Left lung (tissue), 10 donors: ENCODE results near the gene NDUFS1. TPM values are rescaled to one million over a fixed set of nuclear protein-coding genes. Genes with fewer than 3 reads are reported as not detected.

Source experiments
- ATAC-seq: fragments of 200-7000 bp; cut with Tn5 transposase; one replicate; pipeline ENCODE4 v1.9.1; 2020; ENCODE audit warnings: moderate library complexity
- DNase-seq, 4 donors: peaks; one replicate each; pipeline ENCODE4 v3.0.0-alpha.2; 2013 to 2020
- H3K27ac ChIP-seq, 2 donors: fragments of 200-600 bp; sonication (generic) in 1 of 2; one replicate each; pipeline versions ENCODE4 v1.5.0 to v1.8.0; 2020 to 2021
- H3K27me3 ChIP-seq, 2 donors: fragments of 200-600 bp; sonication (generic) in 1 of 2; one replicate each; pipeline versions ENCODE4 v1.5.0 to v1.8.0; 2020 to 2021
- H3K36me3 ChIP-seq, 2 donors: fragments of 200-600 bp; sonication (generic) in 1 of 2; one replicate each; pipeline versions ENCODE4 v1.5.0 to v1.8.0; 2020 to 2021
- H3K4me1 ChIP-seq, 2 donors: fragments of 200-600 bp; one replicate each; pipeline ENCODE4 v1.8.0; 2021
- H3K4me3 ChIP-seq, 2 donors: fragments of 200-600 bp; sonication (generic) in 1 of 2; one replicate each; pipeline versions ENCODE4 v1.5.0 to v1.8.0; 2020 to 2021; ENCODE audit warnings: mild to moderate bottlenecking in 1 of 2
- H3K9me3 ChIP-seq, 2 donors: fragments of 200-600 bp; sonication (generic) in 1 of 2; one replicate each; pipeline versions ENCODE4 v1.5.0 to v1.8.0; 2020 to 2021
- intact Hi-C, 2 donors: fragments of 100-400 bp; cut with DNase I; formaldehyde crosslinking; loops; one replicate each; pipeline versions ENCODE4 v1.11.2 to v1.14.2; 2022
- polyA plus RNA-seq, 6 donors: library from polyadenylated mRNA; unstranded; fragments of 120-200 nt; gene quantifications; one replicate each; pipeline ENCODE4 v1.2.1, GENCODE V29; 2013; ENCODE audit not compliant: insufficient read length in 6 of 6
- total RNA-seq, 2 donors: library from RNA; stranded (reverse); fragmentation: NEBNext Ultra II Directional; extraction: Animal tissue kit (Norgen Biotek cat#: 25700); gene quantifications; one replicate each; pipeline ENCODE4 v1.2.1, GENCODE V29; 2021
- TF ChIP-seq, protein P1 (sequence below), 2 donors: fragments of 200-600 bp; sonication (generic) in 1 of 2; IDR thresholded peaks; one replicate each; pipeline versions ENCODE4 v1.5.0 to v1.8.0; 2021; ENCODE audit warnings: antibody characterized with exemption in 2 of 2
- donor health status: DM: no; HTN: yes; CAD: no.
- donor health status: DM: no; HTN: no; CAD: no.

NDUFS1 gene
- total and polyA plus RNA-seq, 8 donors = 48.5 to 79.8 (median 57.9) TPM

DNA sequence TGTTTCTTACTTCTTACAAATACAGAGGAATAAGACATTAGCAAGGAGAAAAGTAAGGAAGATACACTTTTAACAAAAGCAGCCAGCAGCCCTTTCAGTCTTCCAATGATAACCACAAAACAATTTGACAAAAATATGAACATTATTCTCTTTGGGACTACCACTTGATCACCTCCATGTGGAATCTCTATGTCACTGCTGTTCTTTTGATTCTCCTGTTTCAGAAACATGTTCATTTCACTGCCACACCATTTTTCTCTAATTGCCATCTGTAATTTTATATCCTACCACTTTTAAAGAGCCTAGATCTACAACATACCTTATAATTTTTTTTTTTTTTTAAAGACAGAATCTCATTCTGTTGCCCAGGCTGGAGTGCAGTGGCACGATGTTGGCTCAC is 84.1 kb downstream of the NDUFS1 start:
- no peak overlapping the region for H3K27ac ChIP-seq
- TF ChIP-seq, protein P1, sequence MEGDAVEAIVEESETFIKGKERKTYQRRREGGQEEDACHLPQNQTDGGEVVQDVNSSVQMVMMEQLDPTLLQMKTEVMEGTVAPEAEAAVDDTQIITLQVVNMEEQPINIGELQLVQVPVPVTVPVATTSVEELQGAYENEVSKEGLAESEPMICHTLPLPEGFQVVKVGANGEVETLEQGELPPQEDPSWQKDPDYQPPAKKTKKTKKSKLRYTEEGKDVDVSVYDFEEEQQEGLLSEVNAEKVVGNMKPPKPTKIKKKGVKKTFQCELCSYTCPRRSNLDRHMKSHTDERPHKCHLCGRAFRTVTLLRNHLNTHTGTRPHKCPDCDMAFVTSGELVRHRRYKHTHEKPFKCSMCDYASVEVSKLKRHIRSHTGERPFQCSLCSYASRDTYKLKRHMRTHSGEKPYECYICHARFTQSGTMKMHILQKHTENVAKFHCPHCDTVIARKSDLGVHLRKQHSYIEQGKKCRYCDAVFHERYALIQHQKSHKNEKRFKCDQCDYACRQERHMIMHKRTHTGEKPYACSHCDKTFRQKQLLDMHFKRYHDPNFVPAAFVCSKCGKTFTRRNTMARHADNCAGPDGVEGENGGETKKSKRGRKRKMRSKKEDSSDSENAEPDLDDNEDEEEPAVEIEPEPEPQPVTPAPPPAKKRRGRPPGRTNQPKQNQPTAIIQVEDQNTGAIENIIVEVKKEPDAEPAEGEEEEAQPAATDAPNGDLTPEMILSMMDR (IDR thresholded peaks at IDR 0.05) = no peak
- H3K27me3 ChIP-seq = no peaks in the 10 kb centered on the region
- ATAC-seq = no peak
- H3K4me3 ChIP-seq = no peak overlapping the region
- H3K9me3 ChIP-seq = no peaks in the 10 kb centered on the region
- intact Hi-C loops = no loop called here
- no peaks in the 10 kb centered on the region for H3K36me3 ChIP-seq
- peaks cover 0 to 20% of the 10 kb centered on the region in 2 donors for H3K4me1 ChIP-seq
- DNase-seq = no peak

DNA sequence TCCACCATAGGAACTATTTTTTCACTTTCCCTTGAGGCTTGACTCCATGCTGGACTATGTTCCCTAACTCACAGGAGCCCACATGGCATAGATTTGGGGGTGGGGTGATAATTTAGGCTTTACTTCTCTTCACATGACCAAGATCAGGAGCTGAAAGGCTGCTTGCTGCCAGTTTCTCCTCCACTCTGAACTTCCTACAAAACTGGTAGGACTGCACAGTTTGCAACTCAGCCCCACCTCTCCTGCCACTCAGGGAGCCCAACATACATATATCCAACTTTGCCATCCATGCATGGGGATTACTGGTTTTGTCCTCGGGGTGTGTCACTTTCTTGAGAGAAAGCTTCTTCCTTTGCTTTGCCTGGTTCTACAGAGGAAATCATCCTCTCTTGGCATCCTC is 87.4 kb downstream of the NDUFS1 start:
- no peak for ATAC-seq
- H3K27me3 ChIP-seq = no peaks in the 10 kb centered on the region

DNA sequence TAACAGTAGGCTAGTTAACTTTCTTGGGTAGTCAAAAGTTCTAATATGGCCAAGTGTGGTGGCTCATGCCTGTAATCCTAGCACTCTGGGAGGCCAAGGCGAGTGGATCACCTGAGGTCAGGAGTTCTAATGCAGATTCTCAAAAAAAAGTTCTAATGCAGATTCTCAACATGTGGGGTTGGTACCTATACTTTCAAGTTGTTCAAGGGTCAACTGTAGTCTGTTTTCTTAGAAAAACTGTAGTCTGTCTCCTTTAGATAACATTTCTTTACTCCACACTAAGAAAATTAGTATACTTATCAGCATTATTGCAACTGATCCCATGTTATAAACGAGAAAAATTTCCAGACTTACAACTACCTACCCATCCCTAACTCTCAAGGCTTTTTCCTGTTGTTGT is 89.8 kb downstream of the NDUFS1 start:
- intact Hi-C loops = no loop called here
- no peaks in the 10 kb centered on the region for H3K9me3 ChIP-seq
- no peaks in the 10 kb centered on the region for H3K36me3 ChIP-seq
- no peaks in the 10 kb centered on the region for H3K27me3 ChIP-seq
- DNase-seq (no peak), ATAC-seq (no peak)
- peaks cover 0 to 11% of the 10 kb centered on the region in 2 donors for H3K4me1 ChIP-seq
- H3K4me3 ChIP-seq = no peak overlapping the region
- TF ChIP-seq, protein P1 (IDR thresholded peaks at IDR 0.05) = no peak
- no peak overlapping the region for H3K27ac ChIP-seq

More for the DNA sequence above, 87.4 kb downstream of the NDUFS1 start:
- no peak for DNase-seq
- H3K4me3 ChIP-seq = no peak overlapping the region
- H3K36me3 ChIP-seq = no peaks in the 10 kb centered on the region
- no peak overlapping the region for H3K27ac ChIP-seq
- intact Hi-C loops = no loop called here
- peaks cover 0 to 11% of the 10 kb centered on the region in 2 donors for H3K4me1 ChIP-seq
- no peaks in the 10 kb centered on the region for H3K9me3 ChIP-seq
- TF ChIP-seq, protein P1 (IDR thresholded peaks at IDR 0.05) = no peak

DNA sequence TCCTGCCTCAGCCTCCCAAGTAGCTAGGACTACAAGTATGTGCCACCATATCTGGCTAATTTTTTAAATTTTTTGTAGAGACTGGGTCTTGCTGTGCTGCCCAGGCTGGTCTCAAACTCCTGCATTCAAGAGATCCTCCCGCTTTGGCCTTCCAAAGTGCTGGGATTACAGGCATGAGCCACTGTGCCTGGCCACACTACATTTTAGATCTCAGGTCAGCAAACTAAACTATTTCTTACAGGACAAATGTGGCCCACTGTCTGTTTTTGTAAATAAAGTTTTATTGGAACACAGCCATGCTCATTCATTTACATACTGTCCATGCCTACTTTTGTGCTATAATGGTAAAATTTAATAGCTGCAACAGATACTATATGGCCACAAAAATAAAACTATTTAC is 91.0 kb downstream of the NDUFS1 start:
- DNase-seq = no peak
- H3K4me3 ChIP-seq = no peak overlapping the region
- ATAC-seq = no peak
- peaks cover 0 to 4% of the 10 kb centered on the region in 2 donors for H3K36me3 ChIP-seq
- no peaks in the 10 kb centered on the region for H3K27me3 ChIP-seq
- H3K4me1 ChIP-seq = peaks cover 0 to 6% of the 10 kb centered on the region in 2 donors
- H3K27ac ChIP-seq = no peak overlapping the region
- H3K9me3 ChIP-seq = no peaks in the 10 kb centered on the region
- intact Hi-C loops = no loop called here
- TF ChIP-seq, protein P1 (IDR thresholded peaks at IDR 0.05) = no peak

Other genes starting within 250 kb of the NDUFS1 start
- 10 to 100 TPM; 19.9 to 21.9 TPM for gene INO80D, start 73.3 kb downstream of the NDUFS1 start, total RNA-seq
- 10 to 100 TPM in 5 of 6 donors, 1 to 10 TPM in 1; 9.9 to 13.0 (median 12.0) TPM for gene INO80D, start 73.3 kb downstream of the NDUFS1 start, polyA plus RNA-seq
- 100 to 1,000 TPM; 396 to 505 TPM for gene EEF1B2, start 451 bp upstream of the NDUFS1 start, total RNA-seq
- 100 to 1,000 TPM; 633 to 801 (median 711) TPM for gene EEF1B2, start 451 bp upstream of the NDUFS1 start, polyA plus RNA-seq
- 1 to 10 TPM; 6.1 to 6.9 TPM for gene ZDBF2, start 115.2 kb upstream of the NDUFS1 start, total RNA-seq
- gene ZDBF2, start 115.2 kb upstream of the NDUFS1 start, polyA plus RNA-seq = 1 to 10 TPM; 5.3 to 8.8 (median 7.0) TPM